Mesothelial cell of epicardium (in vitro differentiated cells): ENCODE data around the gene CDK13. TPM values are rescaled to one million over a fixed set of nuclear protein-coding genes. Genes with fewer than 3 reads are reported as not detected.
"Not testable (repeated sequence)": the region's sequence is repeated elsewhere in the genome, so short reads cannot be mapped to it uniquely, and the experiment has no call there.

ENCODE experiments used
- DNase-seq, 2 experiments: peaks; one replicate each; pipeline ENCODE4 v3.0.0; 2021; ENCODE audit warnings: low spot score in 2 of 2; ENCODE audit not compliant: unreplicated experiment in 2 of 2
- H3K27ac Mint-ChIP-seq: 2 replicates; pipeline ENCODE4 v1.8.0; 2021; ENCODE audit warnings: mixed read lengths
- H3K27me3 Mint-ChIP-seq: 2 replicates; pipeline ENCODE4 v1.8.0; 2021; ENCODE audit warnings: low read depth, mixed read lengths
- H3K36me3 Mint-ChIP-seq: 2 replicates; pipeline ENCODE4 v1.8.0; 2021; ENCODE audit warnings: mixed read lengths
- H3K4me1 Mint-ChIP-seq: 2 replicates; pipeline ENCODE4 v1.8.0; 2021; ENCODE audit warnings: mixed read lengths
- H3K4me3 Mint-ChIP-seq: 2 replicates; pipeline ENCODE4 v1.8.0; 2021; ENCODE audit warnings: mild to moderate bottlenecking, moderate library complexity, mixed read lengths
- H3K9me3 Mint-ChIP-seq: 2 replicates; pipeline ENCODE4 v1.8.0; 2021; ENCODE audit warnings: mixed read lengths
- total RNA-seq: library from RNA; stranded (reverse); gene quantifications from 3 replicates; pipeline ENCODE4 v1.2.1, GENCODE V29; 2021
- TF ChIP-seq, protein P1 (sequence below): fragments of 200-600 bp; sonication (generic); IDR thresholded peaks from one replicate; pipeline ENCODE4 v1.5.0; 2021; ENCODE audit warnings: antibody characterized with exemption; ENCODE audit not compliant: unreplicated experiment

CDK13 gene
- total RNA-seq, 1 donor from 2014 or later: 82.0 TPM

DNA sequence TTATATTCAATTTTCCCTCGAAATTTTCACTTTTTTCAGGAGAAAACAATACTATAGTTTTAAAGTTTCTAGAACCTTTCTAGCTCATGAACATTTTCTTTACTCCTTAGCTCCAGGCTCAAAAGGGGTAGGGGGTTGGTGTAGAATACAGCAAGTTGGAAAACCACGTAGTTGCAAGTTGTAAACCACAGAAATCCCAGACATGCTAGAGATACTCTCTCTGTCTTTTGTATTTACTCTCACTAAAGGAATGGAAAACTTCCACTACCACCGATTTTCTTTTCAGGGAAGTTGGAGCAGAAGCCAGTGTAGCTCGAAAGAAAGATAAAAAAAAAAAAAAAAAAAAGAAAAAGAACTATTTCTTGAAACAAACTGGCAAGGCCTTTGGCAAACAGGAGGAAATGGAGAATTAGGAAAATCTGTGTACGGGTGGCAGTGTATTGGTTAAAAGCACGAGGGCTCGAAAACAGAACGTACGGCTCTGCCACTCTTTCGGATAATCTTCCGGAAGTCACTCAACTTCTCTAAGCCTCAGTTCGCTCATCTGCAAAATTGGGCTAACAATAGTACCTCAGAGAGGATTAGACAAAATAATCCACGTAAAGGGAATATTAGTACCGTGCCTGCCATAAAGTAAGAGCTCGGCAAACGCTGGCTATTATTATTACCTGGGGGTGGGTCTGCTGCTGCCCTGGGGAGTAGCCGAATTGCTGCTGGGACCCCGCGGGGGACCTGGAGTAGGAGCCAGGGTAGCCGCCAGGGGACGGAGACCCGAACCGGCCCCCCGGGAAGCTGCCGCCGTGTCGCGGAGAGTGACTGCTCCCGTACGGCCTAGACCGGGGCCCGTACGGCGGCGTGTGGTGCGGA lies 183.7 kb downstream of the CDK13 start:
- Mint-ChIP-seq H3K4me1 (peaks cover 16% of the 10 kb centered on the region), H3K9me3 (no peaks in the 10 kb centered on the region), H3K27me3 (peaks cover 2% of the 10 kb centered on the region), H3K4me3 (peak overlapping the region; percentile 96), H3K27ac (peak overlapping the region; percentile 84), H3K36me3 (peaks cover 2% of the 10 kb centered on the region)
- peak in 1 of 2 experiments; percentile 37 for DNase-seq
- TF ChIP-seq, protein P1, sequence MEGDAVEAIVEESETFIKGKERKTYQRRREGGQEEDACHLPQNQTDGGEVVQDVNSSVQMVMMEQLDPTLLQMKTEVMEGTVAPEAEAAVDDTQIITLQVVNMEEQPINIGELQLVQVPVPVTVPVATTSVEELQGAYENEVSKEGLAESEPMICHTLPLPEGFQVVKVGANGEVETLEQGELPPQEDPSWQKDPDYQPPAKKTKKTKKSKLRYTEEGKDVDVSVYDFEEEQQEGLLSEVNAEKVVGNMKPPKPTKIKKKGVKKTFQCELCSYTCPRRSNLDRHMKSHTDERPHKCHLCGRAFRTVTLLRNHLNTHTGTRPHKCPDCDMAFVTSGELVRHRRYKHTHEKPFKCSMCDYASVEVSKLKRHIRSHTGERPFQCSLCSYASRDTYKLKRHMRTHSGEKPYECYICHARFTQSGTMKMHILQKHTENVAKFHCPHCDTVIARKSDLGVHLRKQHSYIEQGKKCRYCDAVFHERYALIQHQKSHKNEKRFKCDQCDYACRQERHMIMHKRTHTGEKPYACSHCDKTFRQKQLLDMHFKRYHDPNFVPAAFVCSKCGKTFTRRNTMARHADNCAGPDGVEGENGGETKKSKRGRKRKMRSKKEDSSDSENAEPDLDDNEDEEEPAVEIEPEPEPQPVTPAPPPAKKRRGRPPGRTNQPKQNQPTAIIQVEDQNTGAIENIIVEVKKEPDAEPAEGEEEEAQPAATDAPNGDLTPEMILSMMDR: no peak

GRCh38 chr7:40134428-40135316 lies 184.6 kb downstream of the CDK13 start, which contains the start of the genes MPLKIP and SUGCT:
Gene MPLKIP (minus strand): TSS chr7:40134622. CDS start chr7:40134567, 55 bp downstream.
Gene SUGCT (plus strand): TSS chr7:40135005.
- TF ChIP-seq, protein P1: peak; percentile 99
- DNase-seq: peak; percentile 70 to 89
- Mint-ChIP-seq H3K4me1 (peaks cover 16% of the 10 kb centered on the region), H3K9me3 (no peaks in the 10 kb centered on the region), H3K27ac (peak within 1 kb of the TSS; percentile 98), H3K36me3 (no peaks in the 10 kb centered on the region), H3K27me3 (peaks cover 2% of the 10 kb centered on the region), H3K4me3 (peak within 1 kb of the TSS; percentile 96)

DNA sequence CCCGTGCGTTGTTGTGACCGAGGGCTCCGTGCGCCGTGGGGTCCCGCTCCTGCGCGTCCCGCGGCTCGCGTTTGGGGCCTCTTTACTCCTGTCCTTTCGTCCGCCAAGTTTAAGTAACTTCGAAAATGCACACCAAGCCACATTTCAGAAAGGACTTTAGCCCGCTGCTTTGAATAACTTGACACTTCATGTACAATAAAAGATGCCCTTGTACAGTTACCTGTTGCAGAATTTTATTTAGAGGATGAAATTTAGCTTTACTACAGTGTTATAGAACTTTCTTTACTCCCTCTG lies 185.2 kb downstream of the CDK13 start:
- Mint-ChIP-seq H3K27ac (peak overlapping the region; percentile 34), H3K36me3 (no peaks in the 10 kb centered on the region), H3K4me1 (peaks cover 16% of the 10 kb centered on the region), H3K9me3 (no peaks in the 10 kb centered on the region), H3K27me3 (peaks cover 2% of the 10 kb centered on the region), H3K4me3 (peak overlapping the region; percentile 96)
- no peak for DNase-seq
- TF ChIP-seq, protein P1: no peak

- Mint-ChIP-seq H3K27me3 (peaks cover 2% of the 10 kb centered on the region), H3K4me3 (no peak overlapping the region), H3K9me3 (no peaks in the 10 kb centered on the region), H3K4me1 (peaks cover 9% of the 10 kb centered on the region), H3K36me3 (no peaks in the 10 kb centered on the region), H3K27ac (no peak overlapping the region)
- TF ChIP-seq, protein P1: no peak
- DNase-seq: no peak
Observed at GRCh38 chr7:40137563-40137962, 187.5 kb downstream of the CDK13 start.

DNA sequence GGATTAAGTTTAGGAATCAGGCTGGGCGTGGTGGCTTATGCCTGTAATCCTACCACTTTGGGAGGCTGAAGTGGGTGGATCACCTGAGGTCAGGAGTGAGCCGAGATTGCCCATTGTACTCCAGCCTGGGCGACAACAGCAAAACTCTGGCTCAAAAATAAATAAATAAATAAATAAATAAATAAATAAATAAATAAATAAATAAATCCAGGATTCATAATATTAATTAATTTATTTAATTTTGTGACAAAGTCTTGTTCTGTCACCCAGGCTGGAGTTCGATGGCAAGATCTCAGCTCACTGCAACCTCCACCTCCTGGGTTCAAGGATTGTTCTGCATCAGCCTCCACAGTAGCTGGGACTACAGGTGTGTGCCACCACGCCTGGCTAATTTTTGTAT lies 188.9 kb downstream of the CDK13 start:
- peaks cover 4% of the 10 kb centered on the region for H3K27me3 Mint-ChIP-seq
- no peaks in the 10 kb centered on the region for H3K9me3 Mint-ChIP-seq
- no peak overlapping the region for H3K4me3 Mint-ChIP-seq
- H3K4me1 Mint-ChIP-seq: no peaks in the 10 kb centered on the region
- no peak for DNase-seq
- H3K36me3 Mint-ChIP-seq: no peaks in the 10 kb centered on the region
- no peak overlapping the region for H3K27ac Mint-ChIP-seq
- TF ChIP-seq, protein P1: no peak

DNA sequence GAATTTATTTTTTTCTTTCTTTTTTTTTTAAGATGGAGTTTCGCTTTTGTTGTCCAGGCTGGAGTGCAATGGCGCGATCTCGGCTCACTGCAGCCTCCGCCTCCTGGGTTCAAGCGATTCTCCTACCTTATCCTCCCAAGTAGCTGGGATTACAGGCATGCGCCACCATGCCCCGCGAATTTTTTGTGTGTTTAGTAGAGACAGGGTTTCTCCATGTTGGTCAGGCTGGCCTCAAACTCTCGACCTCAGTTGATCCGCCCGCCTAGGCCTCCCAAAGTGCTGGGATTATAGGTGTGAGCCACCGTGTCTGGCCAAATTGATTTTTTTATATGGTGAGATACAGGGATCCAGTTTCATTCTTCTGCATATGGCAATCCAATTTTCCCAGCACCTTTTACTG lies 189.8 kb downstream of the CDK13 start:
- not testable (repeated sequence) for H3K27me3 Mint-ChIP-seq, H3K4me3 Mint-ChIP-seq, H3K27ac Mint-ChIP-seq, H3K4me1 Mint-ChIP-seq, H3K36me3 Mint-ChIP-seq, H3K9me3 Mint-ChIP-seq, DNase-seq

- H3K27ac Mint-ChIP-seq, H3K27me3 Mint-ChIP-seq, DNase-seq, H3K36me3 Mint-ChIP-seq, H3K4me3 Mint-ChIP-seq, H3K4me1 Mint-ChIP-seq, H3K9me3 Mint-ChIP-seq: not testable (repeated sequence)
Observed at GRCh38 chr7:40141916-40142315, 191.9 kb downstream of the CDK13 start.

GRCh38 chr7:40145596-40146130 lies 195.6 kb downstream of the CDK13 start:
- H3K36me3 Mint-ChIP-seq, H3K4me3 Mint-ChIP-seq, H3K4me1 Mint-ChIP-seq, H3K27me3 Mint-ChIP-seq, DNase-seq, H3K27ac Mint-ChIP-seq: not testable (repeated sequence)
- peaks cover 15% of the 10 kb centered on the region for H3K9me3 Mint-ChIP-seq
